GM18907 (cell line): ENCODE results near the gene PRSS38.

Experiments used
- ATAC-seq: cut with Tn5 transposase; IDR thresholded peaks from one replicate; pipeline ENCODE4 v1.9.1; 2021; ENCODE audit warnings: mild to moderate bottlenecking, moderate library complexity; ENCODE audit not compliant: unreplicated experiment

The PRSS38 gene

DNA sequence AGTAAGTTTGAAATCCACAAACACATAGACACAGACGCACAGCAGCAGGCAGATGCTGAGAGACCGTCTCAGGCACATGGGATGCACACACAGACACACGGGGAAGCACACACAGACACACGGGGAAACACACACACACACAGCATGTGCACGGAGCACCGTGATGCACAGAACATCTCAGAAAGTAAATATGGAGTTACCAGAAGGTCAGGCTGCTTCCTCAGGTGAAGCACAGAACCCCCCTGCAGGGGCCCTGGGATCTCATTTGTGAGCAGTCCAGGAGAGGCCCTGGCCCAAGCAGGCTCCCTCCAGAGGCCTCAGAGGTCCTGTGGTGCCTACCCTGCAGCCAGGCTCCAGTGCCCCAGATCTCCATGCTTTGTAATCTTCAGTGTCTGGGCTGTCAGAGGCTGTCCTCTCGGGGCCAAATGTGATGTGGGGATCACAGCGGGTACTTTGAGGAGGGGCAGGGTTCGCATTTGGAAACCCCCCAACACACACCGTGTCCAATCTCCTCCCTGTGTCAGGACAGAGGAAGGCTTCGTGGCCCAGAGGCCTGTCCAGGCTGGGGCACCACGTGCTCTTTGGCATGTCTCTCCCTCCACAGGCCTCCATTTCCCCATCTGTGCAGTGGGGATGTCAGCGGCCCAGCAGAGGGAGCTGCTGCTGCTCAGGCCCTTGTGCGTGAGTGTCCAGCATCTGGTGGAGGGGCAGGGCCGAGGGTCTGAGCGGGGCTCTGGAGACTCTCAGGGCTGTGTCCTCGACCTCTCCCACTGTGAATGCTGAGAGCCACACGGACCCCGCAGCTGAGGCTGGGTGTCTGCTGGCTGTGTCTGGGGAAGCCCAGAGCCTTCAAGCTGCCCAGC is 23.0 kb upstream of the PRSS38 start:
- no peak for ATAC-seq

DNA sequence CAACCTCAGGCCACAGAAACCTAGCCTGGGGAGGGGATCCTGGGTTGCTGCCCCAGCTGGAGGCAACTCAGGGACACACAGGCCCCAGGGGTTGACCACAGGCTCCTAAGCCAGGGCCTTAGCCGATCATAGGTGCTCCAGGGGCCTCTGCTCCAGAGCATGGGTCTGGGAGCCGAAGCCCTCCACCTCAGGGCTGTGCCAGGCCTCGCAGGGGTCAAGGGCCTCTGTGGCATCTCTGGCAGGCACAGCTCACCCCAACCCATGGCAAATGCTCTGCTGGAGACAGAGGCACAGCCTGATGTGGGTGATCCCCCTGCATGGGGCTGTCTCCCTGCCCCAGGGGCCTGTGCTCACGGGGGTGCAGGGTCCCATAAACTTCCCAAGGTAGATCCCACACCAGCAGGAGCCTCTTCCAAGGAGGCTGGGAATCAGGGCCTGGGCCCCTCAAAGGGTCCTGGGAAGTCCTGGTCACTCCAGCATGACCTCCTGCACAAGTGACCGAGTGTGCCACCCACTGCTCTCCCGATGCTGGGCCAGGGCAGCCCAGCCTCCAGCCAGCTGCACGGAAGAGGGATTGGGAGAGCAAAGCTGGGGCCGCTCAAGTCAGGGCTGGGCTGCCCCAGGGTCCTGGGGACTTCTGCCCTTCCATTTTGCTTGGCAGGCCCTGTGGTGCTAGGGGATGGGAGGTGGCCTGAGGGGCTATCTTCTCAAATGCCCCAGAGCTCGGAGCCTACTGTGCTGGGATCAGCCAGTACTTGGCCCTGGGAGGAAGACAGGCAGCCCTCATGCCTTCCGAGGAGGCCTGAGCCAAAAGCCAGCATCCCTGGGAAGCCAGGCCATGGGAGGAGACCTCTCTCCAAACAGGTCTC is 22.2 kb upstream of the PRSS38 start:
- ATAC-seq = no peak

DNA sequence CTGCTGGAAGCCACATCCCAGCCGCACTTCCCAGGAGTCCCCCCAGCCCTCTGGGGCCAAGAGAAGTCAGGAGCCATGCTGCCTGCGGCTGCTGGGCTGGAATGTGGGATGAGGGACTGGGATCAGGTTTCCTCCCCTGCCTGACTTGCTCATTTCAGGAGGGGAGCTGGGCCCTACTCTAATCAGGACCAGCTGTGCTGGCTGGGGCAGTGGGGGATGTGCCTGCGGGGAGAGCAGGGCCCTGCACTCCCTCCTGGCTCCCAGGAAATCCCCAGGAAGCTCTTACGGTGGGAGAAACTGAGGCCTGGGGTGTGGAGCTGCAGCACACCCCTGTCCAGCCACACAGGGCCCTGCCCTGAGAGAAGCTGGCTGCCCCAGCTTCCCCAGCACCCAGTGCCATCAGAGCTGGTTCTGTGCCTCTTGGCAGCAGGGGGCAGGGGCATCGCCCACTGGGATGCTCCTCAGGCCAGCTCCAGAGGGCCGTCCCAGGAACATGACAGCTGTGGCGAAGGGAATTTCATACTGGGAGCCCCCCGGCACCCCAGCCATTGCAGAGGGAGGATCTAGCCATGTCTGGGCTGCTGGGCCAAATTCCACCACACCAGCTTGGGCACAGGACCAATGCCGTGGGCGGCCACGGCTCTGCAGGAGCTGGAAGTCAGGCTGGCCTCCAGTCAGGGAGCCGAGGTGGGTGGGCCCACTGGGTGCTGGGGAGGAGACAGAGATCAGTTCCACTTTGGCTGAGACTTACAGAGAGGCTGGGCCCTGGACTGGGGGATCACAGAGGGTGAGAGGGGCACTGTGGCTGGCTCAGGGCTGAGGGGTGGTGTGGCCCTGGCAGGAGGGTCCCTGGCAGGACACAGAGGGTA is 21.3 kb upstream of the PRSS38 start:
- ATAC-seq = no peak

DNA sequence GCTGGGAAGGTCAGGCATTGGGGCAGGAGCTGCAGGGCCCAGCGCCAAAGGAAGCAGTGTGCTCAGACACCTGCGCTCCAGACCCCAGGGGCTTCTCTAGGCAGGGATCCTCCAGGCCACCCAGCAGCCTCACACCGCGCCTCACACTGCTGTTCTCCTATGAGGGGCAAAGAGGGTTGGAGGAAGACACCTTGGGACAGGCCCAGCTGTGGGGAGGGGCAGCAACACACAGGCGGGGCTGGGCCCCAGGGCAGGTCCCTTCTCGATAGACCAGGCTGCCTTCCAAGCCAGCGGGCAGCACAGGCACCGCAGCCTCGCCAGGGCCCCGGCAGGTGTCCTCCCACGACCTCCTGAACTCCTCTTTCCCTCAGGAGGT is 20.7 kb upstream of the PRSS38 start:
- ATAC-seq = no peak

DNA sequence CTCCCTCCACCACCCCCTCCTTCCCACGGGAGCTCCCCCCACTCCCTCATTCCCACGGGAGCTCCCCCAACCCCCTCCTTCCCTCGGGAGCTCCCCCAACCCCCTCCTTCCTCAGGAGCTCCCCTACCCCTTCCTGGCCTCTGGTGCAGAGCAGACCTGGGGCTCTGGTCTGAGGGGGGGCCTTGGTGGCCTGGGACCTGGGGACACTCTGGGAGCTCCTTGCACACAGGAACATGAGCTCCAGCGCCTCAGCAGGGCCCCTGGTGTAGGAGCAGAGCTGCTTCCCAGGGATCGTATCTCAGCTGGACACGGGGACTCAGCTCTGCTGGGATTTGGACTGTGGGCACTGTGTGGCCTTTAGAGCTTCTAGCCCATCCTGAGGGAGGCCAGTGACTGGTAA is 19.7 kb upstream of the PRSS38 start:
- no peak for ATAC-seq

DNA sequence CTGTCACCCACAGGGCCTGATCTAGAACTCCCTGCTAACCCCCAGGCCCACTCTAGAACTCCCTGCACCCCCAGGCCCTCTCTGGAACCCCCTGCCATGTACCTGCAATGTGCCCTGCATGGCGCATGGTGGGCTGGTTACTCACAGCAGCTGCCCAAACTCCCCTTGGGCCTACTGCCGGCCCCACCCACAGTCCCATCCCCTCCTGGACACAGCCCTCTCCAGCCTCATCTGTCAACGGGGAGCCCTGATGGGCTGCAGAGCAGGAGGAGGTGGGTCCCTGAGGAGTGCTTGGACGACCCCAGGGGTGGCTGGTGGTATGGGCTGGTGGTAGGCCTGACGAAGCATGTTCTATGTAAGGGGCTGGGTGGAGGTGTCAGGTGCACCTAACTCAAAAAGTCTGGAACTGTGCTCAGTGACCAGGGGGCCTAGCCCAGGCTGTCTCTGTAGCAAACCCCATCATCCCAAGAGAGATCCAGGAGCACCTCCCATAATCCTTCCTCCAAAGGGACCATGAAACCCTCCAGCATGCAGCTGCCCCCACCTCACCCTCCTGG is 19.0 kb upstream of the PRSS38 start:
- ATAC-seq = no peak

DNA sequence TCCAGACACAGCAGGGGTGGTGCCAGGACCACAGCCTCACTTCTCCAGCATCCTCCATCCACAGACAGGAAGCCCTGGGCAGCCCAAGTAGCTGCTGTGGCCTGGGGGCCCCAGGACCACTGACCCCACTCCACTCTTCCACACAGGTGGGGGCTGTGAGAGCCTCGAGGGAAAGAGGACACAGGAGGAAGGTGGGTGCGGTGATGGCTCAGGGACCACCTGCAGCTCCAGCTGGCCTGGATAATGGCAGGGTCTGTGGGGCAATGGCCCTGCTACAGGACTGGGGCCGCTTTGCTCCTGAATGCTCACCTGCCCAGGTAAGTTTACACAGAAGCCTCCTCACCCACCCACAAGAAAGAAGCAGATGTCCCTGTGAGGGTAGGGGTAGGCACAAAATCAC is 18.3 kb upstream of the PRSS38 start:
- ATAC-seq = no peak

DNA sequence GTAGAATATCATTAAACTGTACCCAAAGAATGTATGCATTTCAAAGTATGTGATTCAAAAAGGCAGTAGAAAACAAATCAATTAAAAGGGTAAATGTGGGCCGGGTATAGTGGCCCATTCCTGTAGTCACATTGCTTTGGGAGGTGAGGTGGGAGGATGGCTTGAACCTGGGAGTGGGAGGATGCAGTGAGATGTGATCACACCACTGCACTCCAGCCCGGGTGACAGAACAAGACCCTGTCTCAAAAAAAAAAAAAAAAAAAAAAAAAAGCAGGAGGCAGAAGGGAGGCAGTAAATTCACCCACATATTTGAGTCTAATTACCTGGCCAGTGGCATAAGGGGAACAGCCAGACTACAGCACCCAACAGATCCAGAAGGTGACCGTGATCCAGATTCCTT is 17.9 kb upstream of the PRSS38 start:
- no peak for ATAC-seq

DNA sequence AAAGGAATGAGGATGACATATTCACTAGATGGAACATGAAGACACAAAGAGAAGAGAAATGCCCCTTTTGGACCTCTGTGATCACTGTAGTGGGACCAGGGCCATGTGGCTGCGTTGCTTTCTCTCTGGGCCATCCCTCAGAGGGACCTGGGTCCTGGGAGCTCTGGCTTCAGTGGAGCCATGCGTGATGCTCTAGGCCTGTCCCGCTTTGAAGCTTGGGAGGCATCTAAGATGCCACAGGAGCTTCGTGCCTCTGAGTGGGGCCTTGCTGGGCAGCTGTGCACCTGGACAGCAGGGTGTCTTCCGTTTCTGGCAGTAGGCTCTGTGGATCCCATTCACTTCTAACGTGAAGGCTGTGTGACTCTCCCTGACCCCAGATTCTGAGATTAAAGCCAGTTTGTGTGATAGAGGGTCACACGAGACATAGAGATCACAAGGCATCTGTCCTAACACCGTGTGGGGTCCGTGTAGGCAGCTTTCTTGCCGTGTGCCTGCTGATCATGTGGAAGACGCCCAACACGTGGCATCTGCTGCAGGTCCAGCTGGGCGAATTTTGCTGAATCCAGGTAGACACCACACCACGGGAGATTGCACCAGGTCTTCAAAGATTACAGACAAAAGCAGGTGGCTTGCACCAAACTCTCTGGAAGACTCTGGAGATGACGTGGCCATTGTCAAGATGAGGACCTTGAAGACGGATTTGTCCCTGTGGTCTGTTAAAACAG is 17.2 kb upstream of the PRSS38 start:
- no peak for ATAC-seq

DNA sequence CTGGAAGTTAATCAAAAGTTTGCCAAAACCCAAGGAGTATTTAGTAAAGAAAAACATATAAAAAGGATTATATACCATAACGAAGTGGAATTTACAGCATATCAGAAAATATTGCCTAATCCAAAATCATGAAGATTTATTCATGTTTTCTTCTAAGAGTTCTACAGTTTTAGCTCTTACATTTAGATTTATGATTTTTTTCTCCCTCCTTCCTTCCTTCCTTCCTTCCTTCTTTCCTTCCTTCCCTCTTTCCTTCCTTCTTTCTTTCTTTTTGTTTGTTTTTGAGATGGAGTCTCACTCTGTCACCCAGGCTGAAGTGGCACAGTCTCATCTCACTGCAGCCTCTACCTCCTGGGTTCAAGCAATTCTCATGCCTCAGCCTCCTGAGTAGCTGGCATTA is 15.7 kb upstream of the PRSS38 start:
- ATAC-seq = no peak

DNA sequence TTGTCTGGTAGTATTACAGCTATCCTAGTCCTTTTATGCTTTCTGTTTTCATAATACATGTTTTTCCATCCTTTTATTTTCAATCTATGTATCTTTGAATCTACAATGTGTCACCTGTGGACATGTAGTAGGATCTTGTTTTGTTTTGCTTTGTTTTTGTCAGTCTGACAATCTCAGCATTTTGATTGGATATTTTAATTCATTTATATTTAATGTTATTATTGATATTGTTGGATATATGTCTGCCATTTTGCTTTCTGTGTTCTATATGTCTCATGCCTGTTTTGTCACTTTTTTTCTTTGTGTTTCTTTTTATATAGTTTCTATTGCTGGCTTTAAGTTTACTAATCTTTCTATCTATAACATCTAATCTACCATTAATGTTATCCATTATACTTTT is 11.5 kb upstream of the PRSS38 start:
- no peak for ATAC-seq

DNA sequence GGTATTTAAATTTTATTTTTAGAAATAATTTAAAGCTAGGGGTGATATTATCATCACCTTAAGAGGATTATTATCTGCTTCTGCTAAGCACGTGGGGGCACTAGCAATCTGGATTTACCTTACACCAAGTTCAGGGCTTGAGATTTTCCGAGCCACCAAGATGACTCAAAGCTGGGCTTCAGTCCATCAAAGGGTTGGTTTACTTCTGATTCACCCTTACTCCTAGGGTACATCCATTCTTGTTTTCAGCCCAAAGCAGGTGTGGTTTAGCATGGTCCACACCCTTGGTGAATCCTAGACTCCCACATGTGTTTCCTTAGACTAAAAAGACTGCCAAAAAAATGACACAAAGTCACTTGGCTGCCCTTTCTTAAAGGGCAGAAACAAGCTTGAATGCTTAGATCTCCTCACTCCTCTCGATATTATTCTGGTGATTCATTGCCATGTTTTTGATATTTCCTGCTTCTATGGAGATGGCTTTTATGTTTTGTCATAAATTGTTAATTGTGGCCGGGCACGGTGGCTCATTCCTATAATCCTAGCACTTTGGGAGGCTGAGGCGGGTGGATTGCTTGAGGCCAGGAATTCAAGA is 9.8 kb upstream of the PRSS38 start:
- ATAC-seq = no peak

DNA sequence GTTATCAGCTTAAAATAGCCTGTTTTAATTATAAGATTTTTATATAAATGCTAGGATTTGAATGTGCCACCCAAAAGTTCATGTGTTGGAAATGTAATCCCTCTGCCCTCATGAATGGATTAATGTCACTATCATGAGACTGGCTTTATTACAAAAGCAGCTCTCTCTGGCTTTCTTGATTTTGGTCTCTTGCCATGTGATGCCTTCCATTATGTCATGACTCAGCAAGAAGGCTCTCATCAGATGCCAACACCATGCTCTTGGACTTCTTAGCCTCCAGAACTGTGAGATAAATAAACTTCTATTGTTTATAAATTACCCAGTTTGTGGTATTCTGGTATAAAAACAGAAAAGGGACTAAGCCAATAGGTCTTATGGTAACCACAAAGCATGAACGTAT is 6.9 kb upstream of the PRSS38 start:
- no peak for ATAC-seq

DNA sequence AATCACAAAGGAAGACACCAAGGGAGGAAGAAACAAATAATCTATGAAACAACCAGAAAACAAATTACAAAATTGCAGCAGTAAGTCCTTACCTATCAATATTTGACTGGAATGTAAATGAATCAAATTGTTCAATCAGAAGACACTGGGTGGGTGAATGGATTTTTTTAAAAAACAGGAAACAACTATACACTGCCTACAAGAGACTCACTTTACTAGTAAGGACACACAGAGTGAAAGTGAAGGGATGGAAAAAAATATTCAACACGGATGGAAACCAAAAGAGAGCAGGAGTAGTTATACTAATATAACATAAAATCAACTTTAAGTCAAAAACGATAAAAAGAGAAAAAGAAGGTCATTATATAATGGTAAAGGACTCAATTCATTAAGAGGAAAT is 6.4 kb upstream of the PRSS38 start:
- ATAC-seq = no peak

DNA sequence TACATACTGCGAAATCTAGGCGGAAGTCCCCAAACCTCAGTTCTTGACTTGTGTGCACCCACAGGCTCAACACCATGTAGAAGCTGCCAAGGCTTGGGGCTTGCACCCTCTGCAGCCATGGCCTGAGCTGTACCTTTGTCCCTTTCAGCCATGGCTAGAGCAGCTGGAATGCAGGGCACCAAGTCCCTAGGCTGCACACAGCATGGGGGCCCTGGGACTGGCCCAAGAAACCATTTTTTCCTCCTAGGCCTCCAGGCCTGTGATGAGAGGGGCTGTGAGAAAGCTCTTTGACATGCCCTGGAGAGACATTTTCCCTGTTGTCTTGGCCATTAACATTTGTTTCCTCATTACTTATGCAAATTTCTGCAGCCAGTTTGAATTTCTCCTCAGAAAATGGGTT is 1.5 kb upstream of the PRSS38 start:
- ATAC-seq = no peak

DNA sequence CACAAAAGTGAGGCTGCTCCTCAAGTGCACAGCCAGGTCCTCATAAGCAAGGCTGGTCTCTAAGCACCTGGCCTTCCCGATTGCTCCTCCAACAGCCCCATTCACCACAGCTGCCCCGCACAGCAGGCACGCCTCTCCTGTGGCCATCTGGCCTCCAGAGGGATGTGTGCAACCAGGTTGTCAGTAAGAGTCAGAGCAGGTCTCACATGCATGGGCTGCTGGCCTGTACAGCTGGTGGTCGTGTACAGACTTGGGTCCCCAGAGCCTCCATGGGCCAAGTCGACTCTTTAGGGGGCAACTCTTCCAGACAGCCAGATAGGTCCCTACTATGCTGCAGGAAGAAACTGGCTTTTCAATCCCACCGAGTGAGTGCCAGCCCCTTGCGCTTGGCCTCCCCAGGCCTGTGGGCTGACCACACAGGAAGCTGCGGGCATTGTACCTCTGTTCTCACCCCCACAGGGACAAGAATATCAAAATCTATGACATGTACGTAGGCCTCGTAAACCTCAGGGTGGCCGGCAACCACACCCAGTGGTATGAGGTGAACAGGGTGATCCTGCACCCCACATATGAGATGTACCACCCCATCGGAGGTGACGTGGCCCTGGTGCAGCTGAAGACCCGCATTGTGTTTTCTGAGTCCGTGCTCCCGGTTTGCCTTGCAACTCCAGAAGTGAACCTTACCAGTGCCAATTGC is 1.4 kb downstream of the PRSS38 start:
- no peak for ATAC-seq

DNA sequence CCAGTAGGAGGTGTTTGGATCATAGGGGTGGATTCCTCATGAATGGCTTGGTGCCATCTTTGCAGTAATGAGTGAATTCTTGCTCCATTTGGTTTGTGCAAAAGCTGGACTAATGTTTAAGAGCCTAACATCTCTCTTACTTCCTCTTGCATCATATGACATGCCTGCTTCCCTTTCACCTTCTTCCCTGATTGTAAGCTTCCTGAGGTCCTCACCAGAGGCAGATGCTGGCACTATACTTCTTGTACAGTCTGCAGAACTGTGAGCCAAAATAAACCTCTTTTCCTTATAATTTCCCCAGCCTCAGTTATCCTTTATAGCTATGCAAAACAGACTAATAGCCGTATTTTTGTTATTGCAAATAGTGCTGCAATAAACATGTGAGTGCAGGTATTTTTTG is 8.1 kb downstream of the PRSS38 start:
- no peak for ATAC-seq

DNA sequence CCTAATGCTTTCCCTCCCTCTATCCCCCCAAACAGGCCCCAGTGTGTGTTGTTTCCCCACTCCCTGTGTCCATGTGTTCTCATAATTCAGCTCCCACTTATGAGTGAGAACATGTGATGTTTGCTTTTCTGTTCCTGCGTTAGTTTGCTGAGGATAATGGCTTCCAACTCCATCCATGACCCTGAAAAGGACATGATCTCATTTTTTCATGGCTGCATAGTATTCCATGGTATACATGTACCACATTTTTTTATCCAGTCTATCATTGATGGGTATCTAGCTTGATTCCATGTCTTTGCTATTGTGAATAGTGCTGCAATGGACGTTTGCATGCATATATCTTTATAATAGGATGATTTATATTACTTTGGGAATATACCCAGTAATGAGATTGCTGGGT is 8.7 kb downstream of the PRSS38 start:
- ATAC-seq = no peak

DNA sequence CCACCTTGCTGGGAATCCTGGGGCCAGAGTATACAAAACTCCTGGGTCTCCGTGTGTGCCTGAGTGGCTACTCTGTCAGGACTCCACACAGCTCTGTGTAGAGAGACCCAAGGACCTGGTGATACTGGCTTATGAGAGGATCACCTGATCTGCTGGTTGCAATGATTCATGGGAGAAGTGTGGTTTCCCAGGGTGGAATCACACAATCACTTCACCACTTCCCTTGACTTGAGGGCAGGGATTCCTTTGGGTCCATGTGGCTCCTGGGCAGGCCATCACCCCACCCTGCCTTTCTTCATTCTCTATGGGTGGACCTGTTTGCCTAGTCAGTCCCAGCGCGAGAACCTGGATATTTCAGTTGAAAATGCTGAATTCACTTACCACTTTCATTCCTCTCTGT is 13.3 kb downstream of the PRSS38 start:
- ATAC-seq = no peak
